Activated T-cell treated with anti-CD3 and anti-CD28 coated beads for 48 hours (primary cell): ENCODE results near the gene NXPH4.

Source experiments
- DNase-seq: peaks from one replicate; pipeline ENCODE4 v3.0.0-alpha.2; 2020; ENCODE audit warnings: low read depth

The NXPH4 gene

GRCh38 chr12:57183939-57184725 is 32.5 kb upstream of the NXPH4 start:
- DNase-seq, result no peak

GRCh38 chr12:57185403-57185802 is 31.2 kb upstream of the NXPH4 start:
- no peak for DNase-seq

- no peak for DNase-seq
Measured at GRCh38 chr12:57185906-57186508, 30.6 kb upstream of the NXPH4 start.

- DNase-seq, result no peak
Measured at GRCh38 chr12:57187222-57188089, 29.1 kb upstream of the NXPH4 start.

- DNase-seq, result no peak
Measured at GRCh38 chr12:57188090-57188425, 28.5 kb upstream of the NXPH4 start.

- DNase-seq, result no peak
Measured at GRCh38 chr12:57190037-57190436, 26.6 kb upstream of the NXPH4 start.

- DNase-seq, result no peak
Measured at GRCh38 chr12:57190821-57191220, 25.8 kb upstream of the NXPH4 start.

- DNase-seq, result no peak
Measured at GRCh38 chr12:57191410-57191809, 25.2 kb upstream of the NXPH4 start.

GRCh38 chr12:57192920-57193319 is 23.7 kb upstream of the NXPH4 start:
- DNase-seq, result no peak

GRCh38 chr12:57193706-57194245 is 22.8 kb upstream of the NXPH4 start:
- no peak for DNase-seq

- DNase-seq, result no peak
Measured at GRCh38 chr12:57194253-57194652, 22.3 kb upstream of the NXPH4 start.

- no peak for DNase-seq
Measured at GRCh38 chr12:57195186-57195585, 21.4 kb upstream of the NXPH4 start.

- DNase-seq, result no peak
Measured at GRCh38 chr12:57195611-57196371, 20.8 kb upstream of the NXPH4 start.

GRCh38 chr12:57196439-57196838 is 20.2 kb upstream of the NXPH4 start:
- DNase-seq, result no peak

GRCh38 chr12:57196956-57197355 is 19.6 kb upstream of the NXPH4 start:
- no peak for DNase-seq

- DNase-seq, result no peak
Measured at GRCh38 chr12:57198329-57198728, 18.3 kb upstream of the NXPH4 start.

GRCh38 chr12:57199191-57199590 is 17.4 kb upstream of the NXPH4 start:
- DNase-seq, result no peak

GRCh38 chr12:57200497-57200896 is 16.1 kb upstream of the NXPH4 start:
- DNase-seq, result no peak

- no peak for DNase-seq
Measured at GRCh38 chr12:57201219-57201618, 15.4 kb upstream of the NXPH4 start.

- no peak for DNase-seq
Measured at GRCh38 chr12:57201631-57202030, 15.0 kb upstream of the NXPH4 start.

- no peak for DNase-seq
Measured at GRCh38 chr12:57202321-57202720, 14.3 kb upstream of the NXPH4 start.

GRCh38 chr12:57203201-57203600 is 13.4 kb upstream of the NXPH4 start:
- no peak for DNase-seq
